ACHN (cell line): ENCODE results near the gene PIK3R1.
A peak's percentile ranks its signal among the peaks of the same experiment; 100 is the strongest.

Source experiments
- DNase-seq: peaks from one replicate; pipeline ENCODE4 v3.0.0-alpha.2; 2015
- in situ Hi-C: cut with HindIII; loops from 2 replicates; pipeline ENCODE4 v1.10.0; 2017; ENCODE audit warnings: low sequenced_read_pairs, low pct_ligation_motif_present, low pct_unique_long_range_greater_than_20kb

PIK3R1 gene

GRCh38 chr5:68243251-68243650, 27.7 kb downstream of the PIK3R1 start:
- in situ Hi-C loops = no loop called here
- DNase-seq = no peak

GRCh38 chr5:68243681-68244080, 28.1 kb downstream of the PIK3R1 start:
- in situ Hi-C loops = no loop called here
- DNase-seq = no peak

GRCh38 chr5:68245319-68245718, 29.8 kb downstream of the PIK3R1 start:
- DNase-seq = no peak
- in situ Hi-C loops = no loop called here

- DNase-seq = no peak
- in situ Hi-C loops = no loop called here
Observed at GRCh38 chr5:68246802-68247201, 31.2 kb downstream of the PIK3R1 start.

DNA sequence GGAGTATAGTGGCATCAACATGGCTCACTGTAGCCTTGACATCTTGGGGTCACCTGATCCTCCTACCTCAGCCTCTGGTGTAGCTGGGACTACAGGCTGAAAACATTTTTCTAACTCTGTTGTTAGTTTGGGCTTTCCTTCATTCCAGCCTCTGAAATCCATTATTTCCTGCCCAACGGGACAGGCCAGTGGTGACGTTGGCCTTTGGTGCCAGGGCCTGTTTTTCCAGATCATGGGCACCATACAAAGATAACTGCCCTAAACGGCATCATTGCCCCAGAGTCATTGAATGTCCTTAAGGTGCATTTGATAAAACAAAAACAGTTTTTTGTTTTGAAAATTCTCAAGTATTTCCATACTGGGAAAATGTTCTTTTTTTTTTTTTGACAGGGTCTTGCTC, 32.1 kb downstream of the PIK3R1 start:
- in situ Hi-C loops = no loop called here
- DNase-seq = no peak

DNA sequence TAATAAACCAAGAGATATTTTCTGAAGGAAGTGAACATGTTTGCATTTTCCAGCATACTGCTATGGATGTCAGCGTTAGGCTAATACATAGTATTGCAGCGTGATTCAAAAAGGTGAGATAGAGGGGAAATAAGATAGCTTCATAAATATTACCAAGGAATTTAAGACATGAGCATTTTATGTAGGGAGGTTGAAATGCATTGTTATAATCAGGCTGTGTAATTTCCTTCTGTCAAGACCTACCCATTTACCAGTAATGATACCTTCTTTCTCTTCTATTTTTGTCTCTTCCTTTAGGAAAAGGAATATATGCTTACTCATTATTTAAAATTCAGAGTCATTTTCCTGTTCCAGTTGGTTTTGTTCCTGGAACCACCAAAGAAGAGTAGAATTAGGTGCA, 33.3 kb downstream of the PIK3R1 start:
- in situ Hi-C loops = no loop called here
- no peak for DNase-seq

GRCh38 chr5:68249520-68249919, 34.0 kb downstream of the PIK3R1 start:
- in situ Hi-C loops = no loop called here

GRCh38 chr5:68250661-68251298, 35.2 kb downstream of the PIK3R1 start:
- no peak for DNase-seq
- in situ Hi-C loops = no loop called here

More at GRCh38 chr5:68249520-68249919, 34.0 kb downstream of the PIK3R1 start:
- no peak for DNase-seq

DNA sequence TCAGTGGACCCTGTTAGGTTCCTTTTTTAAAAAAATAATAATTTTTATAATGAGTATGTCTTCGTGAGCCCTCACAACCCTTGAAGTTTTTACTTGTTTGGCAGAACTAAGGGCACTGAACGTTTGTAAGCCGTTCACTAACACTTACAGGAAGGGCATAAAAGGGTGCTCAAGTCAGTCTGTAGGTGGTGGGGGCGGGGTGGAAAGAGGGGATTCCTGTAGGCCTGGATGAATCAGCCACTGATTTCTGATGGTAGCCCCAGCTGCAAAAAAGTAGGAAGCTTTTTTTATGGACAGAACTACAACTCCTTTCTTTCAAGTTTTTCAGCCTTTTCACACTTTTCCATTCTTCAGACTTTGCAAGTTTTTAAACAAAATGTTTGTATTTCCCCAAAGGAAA, 35.8 kb downstream of the PIK3R1 start:
- in situ Hi-C loops = no loop called here
- no peak for DNase-seq

- no peak for DNase-seq
- in situ Hi-C loops = no loop called here
Observed at GRCh38 chr5:68251804-68252522, 36.4 kb downstream of the PIK3R1 start.

DNA sequence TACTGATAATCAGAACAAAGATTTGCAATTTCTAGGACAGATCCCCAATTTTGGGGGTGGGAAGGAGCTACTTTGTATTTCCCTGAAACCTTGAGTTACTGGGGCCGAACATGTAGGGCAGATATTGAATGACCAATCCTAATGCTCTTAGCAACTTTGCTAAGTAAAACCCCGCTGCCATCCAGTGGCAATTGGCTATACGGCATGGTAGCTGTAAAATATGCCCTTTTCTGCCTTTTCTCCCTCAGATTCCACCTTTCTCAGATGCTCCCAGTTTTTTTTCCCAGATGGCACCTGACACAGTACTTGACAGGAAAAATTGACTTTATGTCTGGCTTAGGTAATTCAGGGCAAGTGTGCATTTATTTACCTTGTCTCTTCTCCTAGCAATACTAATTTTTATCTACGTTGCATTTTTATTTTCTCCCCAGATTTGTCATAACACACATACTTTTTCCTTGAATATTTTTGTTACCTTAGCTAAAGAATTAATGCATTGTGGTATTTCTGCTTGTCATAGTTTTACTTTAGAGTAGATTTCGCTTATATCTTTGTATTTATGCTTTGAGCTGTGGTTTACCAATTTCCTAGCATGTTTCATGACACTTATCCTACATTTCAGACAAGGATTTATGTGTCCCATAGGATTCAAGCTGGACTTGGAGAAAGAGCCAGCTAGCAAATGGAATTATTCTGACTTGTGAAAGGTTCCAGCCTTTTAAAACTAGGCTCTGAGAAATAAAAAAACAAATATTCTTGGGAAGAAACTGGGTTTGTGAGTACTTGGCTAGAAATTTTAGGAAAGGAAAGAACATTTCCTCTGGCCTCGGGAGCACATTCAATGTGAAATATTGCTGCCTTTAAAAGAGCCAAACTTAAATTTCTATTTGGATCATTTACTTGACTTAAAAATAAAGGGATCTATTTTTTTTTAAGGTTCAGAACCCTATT, 37.4 kb downstream of the PIK3R1 start:
- in situ Hi-C loops = no loop called here
- DNase-seq = peak; percentile 69

GRCh38 chr5:68253624-68254585, 38.3 kb downstream of the PIK3R1 start:
- in situ Hi-C loops = no loop called here
- DNase-seq = no peak

DNA sequence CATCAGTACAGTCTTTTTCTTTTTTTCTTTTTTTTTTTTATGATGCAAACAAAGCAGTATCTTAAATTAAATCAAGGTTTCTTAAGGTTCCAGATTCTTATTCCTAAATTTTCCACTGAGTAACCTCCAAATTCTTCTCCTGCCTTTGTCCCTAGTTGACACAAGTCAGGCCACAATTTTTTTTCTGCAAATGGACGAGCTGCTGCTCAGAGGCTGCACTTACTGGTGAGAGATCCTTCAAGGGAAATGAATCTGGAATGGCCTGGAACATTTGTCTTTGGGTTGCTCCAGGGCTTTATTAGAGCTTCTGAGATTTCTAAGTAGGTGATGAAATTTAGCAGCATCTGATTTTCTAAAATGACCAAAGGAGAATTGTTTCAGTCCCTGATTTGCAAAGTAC, 39.3 kb downstream of the PIK3R1 start:
- in situ Hi-C loops = no loop called here
- no peak for DNase-seq

- in situ Hi-C loops = no loop called here
- no peak for DNase-seq
Observed at GRCh38 chr5:68255305-68256120, 40.0 kb downstream of the PIK3R1 start.

DNA sequence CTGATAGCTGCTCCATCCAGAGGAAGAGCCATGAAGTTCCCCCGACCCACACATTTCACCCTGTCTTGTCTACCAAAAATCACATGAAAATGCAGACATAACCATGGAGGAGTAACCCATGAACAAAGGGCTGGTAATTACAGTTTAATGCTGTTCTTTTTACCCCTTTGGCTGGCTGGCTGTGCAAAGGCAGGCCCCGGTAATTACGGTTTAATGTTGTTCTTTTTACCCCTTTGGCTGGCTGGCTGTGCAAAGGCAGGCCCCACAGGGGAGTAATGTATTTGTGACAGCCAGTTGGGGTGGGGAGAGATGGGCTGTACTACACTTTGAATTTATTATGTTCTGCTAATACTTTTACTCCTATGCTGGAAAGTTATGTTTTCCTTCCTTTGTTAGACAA, 41.7 kb downstream of the PIK3R1 start:
- in situ Hi-C loops = no loop called here

DNA sequence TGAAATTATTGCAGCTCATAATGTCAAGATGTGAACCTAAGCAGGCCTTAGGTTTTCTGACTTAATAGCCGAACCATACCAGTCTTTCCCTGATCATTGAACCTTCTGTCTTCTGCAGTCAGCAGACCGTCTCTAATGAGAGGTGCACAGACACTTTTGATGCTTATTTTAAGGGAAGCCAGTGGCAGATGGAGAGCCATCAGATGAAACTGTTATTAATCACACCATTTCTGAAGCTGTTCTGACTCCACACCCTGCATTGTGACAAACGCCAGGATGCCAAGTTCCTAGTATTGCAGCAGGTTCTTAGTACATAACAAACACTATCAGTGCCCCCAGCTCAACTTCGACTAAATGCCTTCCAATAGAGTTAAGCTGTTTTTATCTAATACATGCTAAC, 43.0 kb downstream of the PIK3R1 start:
- no peak for DNase-seq
- in situ Hi-C loops = no loop called here

More for the DNA sequence above, 41.7 kb downstream of the PIK3R1 start:
- DNase-seq = no peak

DNA sequence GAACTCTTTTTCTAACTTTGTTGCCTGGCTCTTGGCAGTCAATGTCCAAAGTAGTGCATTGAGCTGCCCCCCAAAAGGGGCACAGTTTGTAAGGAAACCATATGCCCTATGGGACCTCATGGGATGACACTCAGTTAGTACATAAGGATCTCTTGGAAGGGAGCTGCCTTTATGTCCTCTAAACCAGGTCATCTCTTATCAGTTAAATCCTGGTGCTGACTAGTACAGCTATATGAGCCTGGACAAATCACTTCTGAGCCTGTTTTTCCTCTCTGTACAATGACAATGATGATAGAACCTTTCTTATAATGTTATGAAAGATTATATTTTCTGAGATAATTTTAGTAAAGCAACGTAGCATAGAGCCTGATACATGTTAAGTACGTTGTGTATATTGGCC, 44.1 kb downstream of the PIK3R1 start:
- no peak for DNase-seq
- in situ Hi-C loops = no loop called here
